Stimulated activated CD4-positive, alpha-beta T cell treated with anti-CD3 and anti-CD28 coated beads, Interleukin-4, amount 100 ng/mL, for 48 hours (primary cell): Measurements from ENCODE around the gene MAGI2.
"Not testable (repeated sequence)": the region's sequence is repeated elsewhere in the genome, so short reads cannot be mapped to it uniquely, and the experiment has no call there.

Source experiments
- DNase-seq, 2 donors: peaks; one replicate each; pipeline ENCODE4 v3.0.0-alpha.2; 2020; ENCODE audit warnings: low read depth in 2 of 2

The MAGI2 gene

GRCh38 chr7:79051915-79052314 is 401.6 kb downstream of the MAGI2 start:
- no peak for DNase-seq

- no peak for DNase-seq
Observed at GRCh38 chr7:79050603-79051002, 402.9 kb downstream of the MAGI2 start.

GRCh38 chr7:79046061-79046460 is 407.4 kb downstream of the MAGI2 start:
- DNase-seq, result no peak

GRCh38 chr7:79037001-79037400 is 416.5 kb downstream of the MAGI2 start:
- DNase-seq, result no peak

- no peak for DNase-seq
Observed at GRCh38 chr7:79036356-79036755, 417.1 kb downstream of the MAGI2 start.

- no peak for DNase-seq
Observed at GRCh38 chr7:79035858-79036257, 417.6 kb downstream of the MAGI2 start.

- no peak for DNase-seq
Observed at GRCh38 chr7:79034730-79035129, 418.7 kb downstream of the MAGI2 start.

- DNase-seq, result not testable (repeated sequence)
Observed at GRCh38 chr7:79019711-79020110, 433.8 kb downstream of the MAGI2 start.

GRCh38 chr7:79011921-79012320 is 441.5 kb downstream of the MAGI2 start:
- DNase-seq, result no peak

- DNase-seq, result no peak
Observed at GRCh38 chr7:79009647-79010046, 443.8 kb downstream of the MAGI2 start.

- DNase-seq, result no peak
Observed at GRCh38 chr7:79008786-79009185, 444.7 kb downstream of the MAGI2 start.

GRCh38 chr7:78996013-78996412 is 457.5 kb downstream of the MAGI2 start:
- no peak for DNase-seq

- no peak for DNase-seq
Observed at GRCh38 chr7:78993341-78993740, 460.1 kb downstream of the MAGI2 start.

GRCh38 chr7:78985509-78985908 is 468.0 kb downstream of the MAGI2 start:
- no peak for DNase-seq

- DNase-seq, result no peak
Observed at GRCh38 chr7:78983483-78983882, 470.0 kb downstream of the MAGI2 start.

GRCh38 chr7:78970440-78970916 is 483.0 kb downstream of the MAGI2 start:
- no peak for DNase-seq

GRCh38 chr7:78968951-78969350 is 484.5 kb downstream of the MAGI2 start:
- DNase-seq, result no peak

- not testable (repeated sequence) for DNase-seq
Observed at GRCh38 chr7:78967561-78967960, 485.9 kb downstream of the MAGI2 start.

- no peak for DNase-seq
Observed at GRCh38 chr7:78967046-78967445, 486.4 kb downstream of the MAGI2 start.

- DNase-seq, result no peak
Observed at GRCh38 chr7:78959477-78959876, 494.0 kb downstream of the MAGI2 start.

- no peak for DNase-seq
Observed at GRCh38 chr7:78955329-78955728, 498.1 kb downstream of the MAGI2 start.

GRCh38 chr7:78953726-78954363 is 499.6 kb downstream of the MAGI2 start:
- no peak for DNase-seq

GRCh38 chr7:78953090-78953489 is 500.4 kb downstream of the MAGI2 start:
- no peak for DNase-seq

GRCh38 chr7:78939669-78940068 is 513.8 kb downstream of the MAGI2 start:
- DNase-seq, result no peak
